ENCODE results near the gene MCCD1. TPM values are rescaled to one million over a fixed set of nuclear protein-coding genes. Genes with fewer than 3 reads are reported as not detected.

Gene MCCD1
- total RNA-seq, 1 donor from 2014 or later: not detected

DNA sequence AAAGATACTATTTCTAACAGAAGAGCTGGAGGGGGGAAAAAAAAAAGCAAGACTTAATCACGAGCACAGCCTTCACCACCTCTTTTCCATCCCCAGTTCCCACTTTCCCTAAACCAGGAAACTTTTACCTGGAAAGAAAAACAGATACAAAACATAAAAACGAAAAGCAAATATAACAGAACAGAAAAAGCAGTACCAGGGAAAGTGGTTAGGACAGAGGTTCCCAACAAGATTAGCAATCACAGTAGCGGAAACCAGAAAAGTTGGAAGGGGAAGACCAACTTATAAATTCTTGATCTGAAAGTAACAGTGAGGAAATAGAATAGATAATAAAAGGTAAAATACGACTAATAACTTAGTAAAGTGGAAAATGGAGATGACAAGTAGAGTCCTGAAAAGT, 11.9 kb downstream of the MCCD1 start:
- peaks cover 62% of the 10 kb centered on the region for H3K36me3 Mint-ChIP-seq (ENCODE audit: low read depth)
- POLR2A ChIA-PET: interaction anchor here (0.7 to 4.6 kb wide), 21 partner anchors 10 to 287 kb away, joined by 3 to 46 read pairs (median 13); partner anchors contain the start of genes BAG6, C6orf47, CSNK2B and GPANK1
- ATAC-seq (ENCODE audit: low read depth) (no peak), DNase-seq (no peak)
- intact Hi-C loops (cut with micrococcal nuclease): loop anchor here (1.0 to 10.0 kb wide), 3 partner anchors 46 to 654 kb away; partner anchors contain the start of genes BAG6, GPSM3 and PBX2
- no peaks in the 10 kb centered on the region for H3K9me3 Mint-ChIP-seq
- peaks cover 52% of the 10 kb centered on the region for H3K4me1 Mint-ChIP-seq
- H3K27me3 Mint-ChIP-seq: no peaks in the 10 kb centered on the region
- peak overlapping the region; percentile 98 for H3K4me3 Mint-ChIP-seq
- peak overlapping the region; percentile 64 for H3K27ac Mint-ChIP-seq
- CTCF ChIA-PET: interaction anchor here (1.7 to 25.8 kb wide), 4 partner anchors 38 to 57 kb away, joined by 4 to 773 read pairs (median 313); partner anchors contain the start of genes LST1, LTA, LTB and NCR3
- TF ChIP-seq, protein P1, sequence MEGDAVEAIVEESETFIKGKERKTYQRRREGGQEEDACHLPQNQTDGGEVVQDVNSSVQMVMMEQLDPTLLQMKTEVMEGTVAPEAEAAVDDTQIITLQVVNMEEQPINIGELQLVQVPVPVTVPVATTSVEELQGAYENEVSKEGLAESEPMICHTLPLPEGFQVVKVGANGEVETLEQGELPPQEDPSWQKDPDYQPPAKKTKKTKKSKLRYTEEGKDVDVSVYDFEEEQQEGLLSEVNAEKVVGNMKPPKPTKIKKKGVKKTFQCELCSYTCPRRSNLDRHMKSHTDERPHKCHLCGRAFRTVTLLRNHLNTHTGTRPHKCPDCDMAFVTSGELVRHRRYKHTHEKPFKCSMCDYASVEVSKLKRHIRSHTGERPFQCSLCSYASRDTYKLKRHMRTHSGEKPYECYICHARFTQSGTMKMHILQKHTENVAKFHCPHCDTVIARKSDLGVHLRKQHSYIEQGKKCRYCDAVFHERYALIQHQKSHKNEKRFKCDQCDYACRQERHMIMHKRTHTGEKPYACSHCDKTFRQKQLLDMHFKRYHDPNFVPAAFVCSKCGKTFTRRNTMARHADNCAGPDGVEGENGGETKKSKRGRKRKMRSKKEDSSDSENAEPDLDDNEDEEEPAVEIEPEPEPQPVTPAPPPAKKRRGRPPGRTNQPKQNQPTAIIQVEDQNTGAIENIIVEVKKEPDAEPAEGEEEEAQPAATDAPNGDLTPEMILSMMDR (IDR thresholded peaks at IDR 0.05): no peak

DNA sequence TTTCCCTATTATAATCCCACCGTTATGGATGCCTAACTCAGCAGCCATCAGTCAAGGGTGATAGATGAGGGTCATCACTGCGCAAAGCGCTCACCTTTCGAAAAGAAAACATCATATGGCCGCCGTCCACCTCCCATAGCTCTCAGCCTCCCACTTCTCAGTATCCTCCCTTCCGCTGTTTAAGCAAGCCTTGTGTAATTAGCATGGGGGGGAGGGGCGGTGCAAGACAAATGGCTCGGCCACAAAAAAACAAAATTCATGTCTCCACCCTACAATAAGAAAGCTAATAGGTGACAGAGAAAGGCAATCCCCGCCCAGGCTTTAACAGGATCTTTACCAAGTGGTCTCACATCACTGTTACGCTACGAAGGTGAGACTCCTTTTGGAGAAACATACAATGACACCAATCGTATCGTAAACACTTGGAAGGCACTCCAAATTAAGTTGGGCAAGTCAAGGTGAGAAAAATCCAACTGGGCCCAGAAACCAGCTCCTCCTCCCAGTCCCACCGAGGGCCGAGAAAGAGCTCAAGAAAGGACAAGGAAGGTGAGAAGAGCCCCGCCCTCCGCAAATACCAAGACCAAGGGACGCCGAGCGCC, 12.4 kb downstream of the MCCD1 start:
- intact Hi-C loops (cut with micrococcal nuclease): loop anchor here (1.0 to 10.0 kb wide), 3 partner anchors 47 to 654 kb away; partner anchors contain the start of genes BAG6, GPSM3 and PBX2
- POLR2A ChIA-PET: interaction anchor here (0.6 to 4.6 kb wide), 41 partner anchors 10 to 923 kb away, joined by 3 to 46 read pairs (median 6); partner anchors contain the start of genes ABHD16A, AIF1, BAG6 and C6orf47
- H3K36me3 Mint-ChIP-seq (ENCODE audit: low read depth): peaks cover 57% of the 10 kb centered on the region

DNA sequence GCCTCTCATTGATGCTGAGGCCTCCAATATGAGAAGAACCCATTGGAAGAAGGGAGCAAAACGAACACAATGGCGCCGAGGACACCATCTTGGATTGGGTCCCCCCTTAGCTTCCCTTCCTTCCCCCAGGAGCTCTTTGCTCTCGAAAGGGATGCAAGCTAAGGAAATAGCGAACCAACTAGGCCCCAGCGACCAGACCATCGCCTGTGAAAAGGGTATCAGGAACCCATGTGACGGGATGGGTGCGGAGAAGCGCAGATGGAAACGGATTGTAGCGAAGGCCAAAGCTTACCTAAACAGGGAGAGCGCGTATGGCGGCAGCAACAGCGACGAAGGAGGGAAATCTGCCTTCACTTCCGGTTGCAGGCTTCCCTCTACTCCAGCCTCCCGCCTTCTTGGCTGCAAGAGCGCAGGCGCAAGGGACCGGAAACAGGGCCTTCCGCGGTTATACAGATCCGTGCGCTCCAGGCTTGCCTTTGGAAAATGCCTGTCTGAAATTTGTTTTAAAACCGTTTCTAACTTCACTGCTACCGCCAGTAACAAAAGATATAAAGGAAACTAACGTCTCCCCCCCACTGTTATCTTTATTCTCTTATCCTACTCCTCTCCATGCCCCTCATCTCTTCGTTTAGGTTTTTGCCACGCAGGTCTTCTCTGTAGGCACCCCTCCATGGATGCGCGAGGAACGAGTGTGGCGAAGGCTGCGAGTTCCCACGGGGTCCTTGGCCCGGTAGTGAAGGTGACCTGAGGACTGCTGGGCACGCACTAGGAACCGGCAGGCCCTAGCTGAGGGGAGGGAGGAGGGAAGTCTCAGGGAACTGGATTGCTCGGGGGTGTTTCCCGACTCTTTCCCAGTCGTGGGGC, 13.1 kb downstream of the MCCD1 start, which contains the start of gene DDX39B:
DDX39B (minus strand) TSS at position 346 of the 864 bp plus-strand sequence. CDS start 1,471 bp downstream, outside the sequence.
- DNase-seq: peak; percentile 80
- ChIA-PET CTCF (interaction anchor here (0.9 to 25.8 kb wide), 7 partner anchors 9 to 321 kb away, joined by 3 to 773 read pairs (median 13); partner anchors contain the start of genes LST1, LTA, LTB and NCR3), POLR2A (interaction anchor here (0.6 to 4.6 kb wide), 48 partner anchors 9 to 985 kb away, joined by 3 to 46 read pairs (median 6); partner anchors contain the start of genes ABHD16A, AIF1, BAG6 and C6orf47)
- Mint-ChIP-seq H3K27ac (peak within 1 kb of the TSS; percentile 97), H3K36me3 (ENCODE audit: low read depth) (peaks cover 49% of the 10 kb centered on the region), H3K4me3 (peak within 1 kb of the TSS; percentile 98), H3K9me3 (no peaks in the 10 kb centered on the region), H3K4me1 (peaks cover 58% of the 10 kb centered on the region), H3K27me3 (no peaks in the 10 kb centered on the region)
- intact Hi-C loops (cut with micrococcal nuclease): loop anchor here (1.0 to 10.0 kb wide), 4 partner anchors 48 to 653 kb away; partner anchors contain the start of genes BAG6, GPSM3, PBX2 and PRRC2A
- ATAC-seq (ENCODE audit: low read depth): peak; percentile 77
- TF ChIP-seq, protein P1 (IDR thresholded peaks at IDR 0.05): no peak

More for the DNA sequence above, 12.4 kb downstream of the MCCD1 start:
- CTCF ChIA-PET: interaction anchor here (0.9 to 25.8 kb wide), 7 partner anchors 10 to 322 kb away, joined by 3 to 773 read pairs (median 13); partner anchors contain the start of genes LST1, LTA, LTB and NCR3
- Mint-ChIP-seq H3K27ac (peak overlapping the region; percentile 97), H3K27me3 (no peaks in the 10 kb centered on the region), H3K4me3 (peak overlapping the region; percentile 98), H3K4me1 (peaks cover 51% of the 10 kb centered on the region), H3K9me3 (no peaks in the 10 kb centered on the region)
- TF ChIP-seq, protein P1 (IDR thresholded peaks at IDR 0.05): no peak
- ATAC-seq (ENCODE audit: low read depth) (peak; percentile 16), DNase-seq (peak; percentile 33)

DNA sequence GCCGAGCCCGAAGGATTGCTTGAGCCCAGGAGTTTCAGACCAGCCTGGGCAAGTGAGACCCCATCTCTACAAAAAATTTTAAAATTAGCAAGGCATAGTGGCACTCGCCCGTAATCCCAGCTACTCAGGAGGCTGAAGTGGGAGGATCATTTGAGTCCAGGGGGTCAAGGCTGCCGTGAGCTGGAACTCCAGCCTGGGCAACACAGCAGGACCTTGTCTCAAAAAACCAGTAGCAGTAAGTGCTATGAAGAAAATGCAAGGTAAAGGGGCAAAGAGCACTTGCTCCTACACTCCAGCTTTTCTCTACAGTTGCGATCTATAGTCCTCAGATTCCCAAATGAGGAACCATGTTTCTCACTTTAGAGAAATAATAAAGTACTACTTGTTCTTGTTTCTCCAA, 14.9 kb downstream of the MCCD1 start:
- no peak for ATAC-seq (ENCODE audit: low read depth)
- Mint-ChIP-seq H3K9me3 (no peaks in the 10 kb centered on the region), H3K36me3 (ENCODE audit: low read depth) (peaks cover 41% of the 10 kb centered on the region), H3K4me3 (no peak overlapping the region), H3K4me1 (peaks cover 65% of the 10 kb centered on the region), H3K27me3 (no peaks in the 10 kb centered on the region), H3K27ac (no peak overlapping the region)
- DNase-seq: no peak
- ChIA-PET CTCF (interaction anchor here (0.7 to 25.8 kb wide), 3 partner anchors 35 to 74 kb away, joined by 3 to 773 read pairs (median 611); partner anchors contain the start of genes LST1, LTA, LTB and NCR3), POLR2A (interaction anchor here (1.9 to 3.6 kb wide), 3 partner anchors 7 to 49 kb away, joined by 4 to 26 read pairs (median 13); partner anchors contain the start of genes LTB and NCR3)
- TF ChIP-seq, protein P1 (IDR thresholded peaks at IDR 0.05): no peak
- intact Hi-C loops (cut with micrococcal nuclease): loop anchor here (10.0 kb wide), 1 partner anchor 651 kb away; the partner anchor contains the start of genes GPSM3 and PBX2

Measured in activated B cell treated with CpG ODN at 0.5 μM for 24 hours (primary cell).